ENCODE results near the gene SNX30.
A peak's percentile ranks its signal among the peaks of the same experiment; 100 is the strongest.

SNX30 gene

GRCh38 chr9:112864982-112865381, 114.4 kb downstream of the SNX30 start:
- no peak for DNase-seq (ENCODE audit: low spot score)
- no peak for TF ChIP-seq CTCF (IDR thresholded peaks at IDR 0.05; ENCODE audit: extremely low read depth, missing control alignments)

DNA sequence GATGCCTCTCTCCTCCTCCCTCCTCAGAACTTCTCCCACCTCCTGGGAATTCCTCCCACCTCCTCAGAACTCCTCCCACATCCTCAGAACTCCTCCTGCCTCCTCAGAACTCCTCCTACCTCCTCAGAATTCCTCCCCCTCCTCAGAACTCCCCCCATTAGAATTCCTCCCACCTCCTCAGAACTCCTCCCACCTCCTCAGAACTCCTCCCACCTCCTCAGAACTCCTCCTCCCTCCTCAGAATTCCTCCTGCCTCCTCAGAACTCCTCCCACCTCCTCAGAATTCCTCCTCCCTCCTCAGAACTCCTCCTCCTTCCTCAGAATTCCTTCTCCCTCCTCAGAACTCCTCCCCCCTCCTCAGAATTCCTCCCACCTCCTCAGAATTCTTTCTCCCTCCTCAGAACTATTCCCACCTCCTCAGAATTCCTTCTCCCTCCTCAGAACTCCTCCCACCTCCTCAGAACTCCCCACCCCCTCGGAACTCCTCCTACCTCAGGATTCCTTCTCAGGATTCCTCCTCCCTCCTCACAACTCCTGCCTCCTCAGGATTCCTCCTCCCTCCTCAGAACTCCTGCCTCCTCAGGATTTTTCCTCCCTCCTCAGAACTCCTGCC, 116.2 kb downstream of the SNX30 start:
- no peak for TF ChIP-seq CTCF (IDR thresholded peaks at IDR 0.05; ENCODE audit: extremely low read depth, missing control alignments)
- DNase-seq (ENCODE audit: low spot score): no peak

- no peak for TF ChIP-seq CTCF (IDR thresholded peaks at IDR 0.05; ENCODE audit: extremely low read depth, missing control alignments)
- DNase-seq (ENCODE audit: low spot score): peak; percentile 38
Measured at GRCh38 chr9:112867275-112867991, 116.9 kb downstream of the SNX30 start.

DNA sequence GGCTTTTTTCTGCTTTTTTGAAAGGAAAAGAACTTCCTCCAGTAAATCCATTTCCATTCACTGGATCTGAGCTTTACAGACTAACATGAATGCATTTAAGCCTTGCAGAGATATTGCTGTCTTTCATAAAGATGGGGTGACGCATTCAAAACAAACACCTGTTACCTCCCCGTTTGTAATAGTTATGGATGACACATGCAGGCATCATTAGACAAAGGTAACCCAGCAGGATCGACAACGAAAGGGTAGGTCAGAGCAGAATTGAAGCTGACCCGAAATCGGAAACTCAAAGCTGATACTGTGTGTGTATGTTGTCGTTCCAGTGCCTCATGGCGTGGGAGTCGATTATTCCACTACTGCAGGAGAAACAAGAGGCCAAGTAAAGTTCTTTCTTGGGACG, 117.9 kb downstream of the SNX30 start:
- no peak for TF ChIP-seq CTCF (IDR thresholded peaks at IDR 0.05; ENCODE audit: extremely low read depth, missing control alignments)
- DNase-seq (ENCODE audit: low spot score): no peak

DNA sequence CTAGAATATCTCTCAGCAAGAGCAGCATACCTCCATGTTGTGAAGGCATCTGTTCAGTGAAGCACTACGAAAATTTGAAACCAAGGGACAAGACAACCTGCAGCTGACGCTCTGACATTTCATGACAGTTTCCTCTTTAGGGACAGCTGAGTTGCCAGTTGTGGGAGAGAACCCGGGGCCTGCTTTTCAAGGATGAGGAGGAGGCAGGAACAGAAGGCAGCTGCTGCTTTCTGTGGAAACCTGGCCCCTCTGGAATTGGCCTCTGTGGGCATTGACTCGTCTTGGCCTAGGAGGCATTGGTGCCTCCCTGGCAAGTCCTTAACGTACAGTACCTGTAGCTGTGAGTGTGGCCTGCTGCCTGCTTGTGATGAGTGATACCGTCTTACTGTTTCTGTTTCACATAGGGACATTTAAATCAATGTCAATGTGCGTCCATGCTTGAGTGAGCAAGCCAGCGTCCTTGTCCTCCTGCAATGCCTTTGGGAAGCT, 118.5 kb downstream of the SNX30 start:
- no peak for TF ChIP-seq CTCF (IDR thresholded peaks at IDR 0.05; ENCODE audit: extremely low read depth, missing control alignments)
- no peak for DNase-seq (ENCODE audit: low spot score)

- DNase-seq (ENCODE audit: low spot score): no peak
- TF ChIP-seq CTCF (IDR thresholded peaks at IDR 0.05; ENCODE audit: extremely low read depth, missing control alignments): no peak
Measured at GRCh38 chr9:112869917-112870316, 119.4 kb downstream of the SNX30 start.

DNA sequence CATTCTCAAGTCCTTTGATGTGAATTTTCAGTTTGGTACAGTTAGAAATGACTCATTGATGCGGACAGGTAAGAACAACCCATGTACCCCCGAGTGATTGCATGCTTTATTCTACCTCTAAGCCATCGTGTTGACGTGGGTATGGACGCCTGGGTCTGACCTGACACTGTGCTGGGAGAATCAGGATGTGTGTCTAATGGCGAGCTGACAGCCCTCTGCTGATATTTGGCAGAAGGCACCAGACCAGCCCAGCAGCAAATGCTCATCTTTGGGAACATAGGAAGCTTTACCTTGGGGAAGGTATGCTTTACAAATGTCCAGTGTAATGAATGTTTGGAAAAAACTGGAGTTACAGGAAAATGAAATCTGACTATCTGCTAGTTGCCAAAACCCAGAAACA, 120.0 kb downstream of the SNX30 start:
- TF ChIP-seq CTCF (IDR thresholded peaks at IDR 0.05; ENCODE audit: extremely low read depth, missing control alignments): no peak
- no peak for DNase-seq (ENCODE audit: low spot score)
